PC-9 (cell line): ENCODE data around the gene ATP11C. TPM values are rescaled to one million over a fixed set of nuclear protein-coding genes. Genes with fewer than 3 reads are reported as not detected.
"Not testable (repeated sequence)": the region's sequence is repeated elsewhere in the genome, so short reads cannot be mapped to it uniquely, and the experiment has no call there.

Source experiments
- BruUV-seq: library from RNA; stranded (reverse); fragments of 400-500 nt; replicated peaks from 2 replicates; lab custom pipeline; 2021; lab: Mats Ljungman, UMichigan
- CTCF ChIA-PET: fragments of 300-600 bp; sonication (Branson Sonifier 250); formaldehyde crosslinking; loops from one replicate; lab custom pipeline; 2022; ENCODE audit warnings: antibody characterized with exemption; lab: Charles Lee
- POLR2A ChIA-PET: fragments of 300-600 bp; sonication (Branson Sonifier 250); formaldehyde crosslinking; loops from one replicate; lab custom pipeline; 2022; ENCODE audit warnings: antibody characterized with exemption; ENCODE audit not compliant: unreplicated experiment; lab: Charles Lee
- DNase-seq, 2 experiments: peaks; one replicate each; pipeline versions ENCODE4 v3.0.0 to v3.0.0-alpha.2; 2015 to 2022; ENCODE audit warnings: mixed read lengths in 1 of 2
- H2AFZ ChIP-seq: fragments of 200-600 bp; sonication (generic); 2 replicates; pipeline ENCODE4 v1.8.1; 2017; ENCODE audit warnings: antibody characterized with exemption
- H3F3A ChIP-seq: fragments of 200-600 bp; sonication (generic); 2 replicates; pipeline ENCODE4 v1.8.1; 2017; ENCODE audit warnings: antibody characterized with exemption, mild to moderate bottlenecking, low read depth; ENCODE audit not compliant: insufficient read depth
- H3K27ac ChIP-seq: fragments of 200-600 bp; sonication (generic); 2 replicates; pipeline ENCODE4 v1.6.1; 2016; ENCODE audit warnings: mixed run types
- H3K27me3 ChIP-seq: fragments of 200-600 bp; sonication (generic); 2 replicates; pipeline ENCODE4 v1.6.1; 2016; ENCODE audit warnings: low read depth, mixed run types; ENCODE audit not compliant: insufficient read depth
- H3K36me3 ChIP-seq: fragments of 200-600 bp; sonication (generic); 2 replicates; pipeline ENCODE4 v1.6.1; 2016; ENCODE audit warnings: low read depth, mixed run types
- H3K4me1 ChIP-seq: fragments of 200-600 bp; sonication (generic); replicated peaks from 2 replicates; pipeline ENCODE4 v1.6.1; 2016; ENCODE audit warnings: mixed run types; ENCODE audit not compliant: insufficient read depth
- H3K4me2 ChIP-seq: fragments of 200-600 bp; sonication (generic); 2 replicates; pipeline ENCODE4 v1.6.1; 2017; ENCODE audit warnings: mixed run types
- H3K4me3 ChIP-seq: fragments of 200-600 bp; sonication (generic); 2 replicates; pipeline ENCODE4 v1.6.1; 2016; ENCODE audit warnings: mixed run types
- H3K79me2 ChIP-seq: fragments of 200-600 bp; sonication (generic); 2 replicates; pipeline ENCODE4 v1.6.1; 2017; ENCODE audit warnings: low read depth, mixed run types
- H3K9me2 ChIP-seq: fragments of 200-600 bp; sonication (generic); 2 replicates; pipeline ENCODE4 v1.8.1; 2017; ENCODE audit warnings: mild to moderate bottlenecking; ENCODE audit not compliant: insufficient read depth
- H3K9me3 ChIP-seq: fragments of 200-600 bp; sonication (generic); 2 replicates; pipeline ENCODE4 v1.8.1; 2016; ENCODE audit warnings: low read depth; ENCODE audit not compliant: insufficient read depth
- H4K20me1 ChIP-seq: fragments of 200-600 bp; sonication (generic); 2 replicates; pipeline ENCODE4 v1.8.1; 2017; ENCODE audit not compliant: insufficient read depth
- CTCF ChIP-seq: fragments of 200-600 bp; sonication (generic); conservative IDR thresholded peaks from 2 replicates; pipeline ENCODE4 v1.6.1; 2017; ENCODE audit warnings: mixed run types, antibody characterized with exemption, mild to moderate bottlenecking, moderate library complexity
- EZH2 ChIP-seq: fragments of 200-600 bp; sonication (generic); IDR thresholded peaks from 2 replicates; pipeline ENCODE4 v1.8.0; 2017; ENCODE audit warnings: antibody characterized with exemption, low read depth
- intact Hi-C: fragments of 100-400 bp; cut with micrococcal nuclease; formaldehyde crosslinking; loops from one replicate; pipeline ENCODE4 v1.10.0; 2022; ENCODE audit not compliant: unreplicated experiment
- total RNA-seq: library from RNA; stranded (reverse); gene quantifications from 2 replicates; pipeline ENCODE4 v1.2.3, GENCODE V29; 2021

The ATP11C gene
- total RNA-seq, 1 experiment from 2014 or later, result 13.0 TPM

- H3K4me1 ChIP-seq, result no peaks in the 10 kb centered on the region
- H3K36me3 ChIP-seq, result no peaks in the 10 kb centered on the region
- H3F3A ChIP-seq, result no peaks in the 10 kb centered on the region
- no peak for TF ChIP-seq EZH2
- TF ChIP-seq CTCF, result no peak
- ChIA-PET POLR2A (no interaction called here), CTCF (no interaction called here)
- DNase-seq, result no peak
- no peak overlapping the region for H3K4me2 ChIP-seq
- no peaks in the 10 kb centered on the region for H3K9me2 ChIP-seq
- H3K9me3 ChIP-seq, result no peaks in the 10 kb centered on the region
- H3K79me2 ChIP-seq, result no peaks in the 10 kb centered on the region
- no peak overlapping the region for H2AFZ ChIP-seq
- BruUV-seq, result no TSS peak
- intact Hi-C loops, result no loop called here
- no peaks in the 10 kb centered on the region for H4K20me1 ChIP-seq
- H3K27ac ChIP-seq, result no peak overlapping the region
- no peak overlapping the region for H3K4me3 ChIP-seq
- H3K27me3 ChIP-seq, result no peaks in the 10 kb centered on the region
Measured at GRCh38 chrX:139844163-139844562, 88.7 kb downstream of the ATP11C start.

GRCh38 chrX:139842326-139843185 lies 90.3 kb downstream of the ATP11C start:
- Histone ChIP-seq H3K4me3 (no peak overlapping the region), H3K27me3 (no peaks in the 10 kb centered on the region), H3K79me2 (no peaks in the 10 kb centered on the region), H4K20me1 (no peaks in the 10 kb centered on the region), H3K27ac (no peak overlapping the region), H3K4me1 (no peaks in the 10 kb centered on the region), H3K36me3 (no peaks in the 10 kb centered on the region), H3K9me2 (no peaks in the 10 kb centered on the region), H3F3A (no peaks in the 10 kb centered on the region), H2AFZ (no peak overlapping the region), H3K9me3 (no peaks in the 10 kb centered on the region), H3K4me2 (no peak overlapping the region)
- ChIA-PET POLR2A (no interaction called here), CTCF (no interaction called here)
- no TSS peak for BruUV-seq
- no peak for DNase-seq
- intact Hi-C loops, result no loop called here
- TF ChIP-seq EZH2, result no peak
- TF ChIP-seq CTCF, result no peak

GRCh38 chrX:139836335-139836734 lies 96.5 kb downstream of the ATP11C start:
- POLR2A ChIA-PET, CTCF ChIA-PET, H3K9me2 ChIP-seq, BruUV-seq, H3K27me3 ChIP-seq, H3K27ac ChIP-seq, H3K9me3 ChIP-seq, H3K4me3 ChIP-seq, DNase-seq, intact Hi-C loops, H3K4me2 ChIP-seq, H3F3A ChIP-seq, H4K20me1 ChIP-seq, H3K79me2 ChIP-seq, H3K4me1 ChIP-seq, H3K36me3 ChIP-seq, H2AFZ ChIP-seq: not testable (repeated sequence)
